Measurements from ENCODE around the gene ZFYVE16. TPM values are rescaled to one million over a fixed set of nuclear protein-coding genes. Genes with fewer than 3 reads are reported as not detected.

The ZFYVE16 gene
- 10 to 100 TPM in 1 of 2 experiments, 1 to 10 TPM in 1; 9.2 to 15.9 TPM for total RNA-seq

DNA sequence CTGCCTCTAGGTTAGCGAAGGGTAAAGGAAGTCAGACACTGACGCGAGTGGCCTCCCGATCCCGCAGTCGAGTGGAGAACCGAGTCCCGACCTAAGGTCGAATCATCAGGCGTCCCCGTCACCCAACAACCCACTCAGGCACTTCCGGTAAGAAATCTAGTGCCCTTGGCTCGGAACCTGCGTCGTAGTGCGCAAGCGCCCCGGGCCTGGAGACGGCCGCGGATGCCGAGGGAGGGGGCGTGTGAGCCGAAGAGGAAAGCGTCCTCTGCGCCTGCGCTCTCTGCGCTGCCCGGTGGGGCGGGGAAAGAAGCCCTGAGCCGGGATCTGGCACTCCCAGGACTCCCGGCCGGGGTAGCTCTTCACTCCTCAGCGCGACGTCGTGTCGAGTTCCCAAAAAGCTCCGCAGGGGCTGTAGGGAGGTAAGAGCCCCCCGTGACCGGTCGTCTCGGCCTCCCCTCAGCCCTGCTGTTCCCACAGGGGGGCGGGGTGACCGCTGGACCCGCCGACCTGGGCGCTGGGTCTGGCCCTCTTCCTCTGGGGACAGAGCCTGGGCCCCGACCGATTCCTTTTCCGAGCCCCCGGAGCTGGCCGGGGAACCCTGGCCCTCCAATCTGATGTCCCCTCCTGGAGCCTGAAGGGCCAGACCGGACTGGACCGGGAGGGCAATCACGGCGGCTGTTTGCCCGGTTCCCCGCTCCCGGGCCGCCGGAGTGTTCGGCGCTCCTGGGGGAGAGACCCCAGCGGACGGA is at the start of gene ZFYVE16:
Gene ZFYVE16 (plus strand): TSS at position 330 of the 749 bp plus-strand sequence. CDS start 26,084 bp downstream, outside the sequence.

DNA sequence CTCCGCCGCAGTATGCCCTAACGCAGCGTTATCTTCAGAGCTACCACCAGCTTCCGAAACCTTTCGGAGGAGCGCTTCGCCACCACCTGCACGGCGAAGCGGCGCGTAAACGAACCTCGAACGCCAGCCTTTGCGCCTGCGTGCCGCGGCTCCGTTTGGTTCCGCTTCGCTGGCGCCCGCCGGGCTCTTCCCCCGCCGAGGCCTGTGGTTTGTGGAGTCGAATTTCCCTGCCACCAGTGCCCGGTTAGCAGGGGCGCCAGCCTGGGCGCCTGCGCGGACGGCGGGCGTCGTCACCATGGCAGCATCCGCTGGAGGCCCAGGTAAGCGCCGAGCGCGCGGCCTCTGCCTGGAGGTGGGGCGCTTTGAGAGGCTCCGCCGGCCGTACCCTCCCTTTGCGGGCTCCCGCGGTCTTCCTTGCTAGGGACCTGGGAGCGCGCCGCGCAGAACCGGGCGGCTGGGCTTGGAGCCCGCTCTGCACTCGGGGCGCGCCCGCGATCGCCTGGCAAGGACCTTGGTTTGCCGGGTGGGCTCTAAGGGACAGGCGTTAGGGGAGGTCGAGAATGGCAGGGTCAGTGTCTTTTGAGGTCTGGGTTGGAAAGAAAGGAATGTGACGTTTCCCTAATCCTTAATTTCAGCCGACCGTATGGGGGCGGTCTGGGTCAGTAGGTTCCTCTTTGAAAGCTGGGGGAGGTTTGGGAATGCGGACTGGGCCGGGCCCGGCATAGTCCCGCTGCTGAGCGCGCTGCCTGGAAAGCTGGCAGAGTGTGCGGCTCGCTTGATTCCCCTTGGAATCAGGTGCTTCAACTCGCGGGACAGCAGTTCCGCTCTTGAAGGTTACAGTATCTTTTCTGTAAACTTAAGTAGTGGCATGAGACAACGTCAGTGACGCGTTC is 80.2 kb downstream of the ZFYVE16 start, which contains the start of gene FAM151B:
Gene FAM151B (plus strand): TSS at position 272 of the 893 bp plus-strand sequence. CDS start 24 bp downstream, at position 296.

Other genes starting within 250 kb of the ZFYVE16 start
- gene SERINC5, start 152.0 kb upstream of the ZFYVE16 start, total RNA-seq: 100 to 1,000 TPM in 1 of 2 experiments, 10 to 100 TPM in 1; 99.3 to 107 TPM
- not detected for gene SPZ1, start 88.1 kb upstream of the ZFYVE16 start, total RNA-seq
- gene FAM151B, start 80.0 kb downstream of the ZFYVE16 start, total RNA-seq: under 1 TPM in 1 of 2 experiments, not detected in 1; 0.23 TPM
- not detected for gene ANKRD34B, start 162.2 kb downstream of the ZFYVE16 start, total RNA-seq
- 10 to 100 TPM; 18.8 to 19.0 TPM for gene MSH3, start 246.6 kb downstream of the ZFYVE16 start, total RNA-seq
- gene DHFR, start 246.9 kb downstream of the ZFYVE16 start, total RNA-seq: 10 to 100 TPM; 77.9 to 83.1 TPM

All from activated naive CD4-positive, alpha-beta T cell treated with anti-CD3 and anti-CD28 coated beads, Interleukin-2, amount 10 ng/mL, durations not matched to agents 5 hours and 36 hours (primary cell).